PC-9 (cell line): ENCODE measurements around the gene LUZP2. TPM values are rescaled to one million over a fixed set of nuclear protein-coding genes. Genes with fewer than 3 reads are reported as not detected.

Experiments used
- BruUV-seq: library from RNA; stranded (reverse); fragments of 400-500 nt; replicated peaks from 2 replicates; lab custom pipeline; 2021; lab: Mats Ljungman, UMichigan
- CTCF ChIA-PET: fragments of 300-600 bp; sonication (Branson Sonifier 250); formaldehyde crosslinking; loops from one replicate; lab custom pipeline; 2022; ENCODE audit warnings: antibody characterized with exemption; lab: Charles Lee
- POLR2A ChIA-PET: fragments of 300-600 bp; sonication (Branson Sonifier 250); formaldehyde crosslinking; loops from one replicate; lab custom pipeline; 2022; ENCODE audit warnings: antibody characterized with exemption; ENCODE audit not compliant: unreplicated experiment; lab: Charles Lee
- DNase-seq, 2 experiments: peaks; one replicate each; pipeline versions ENCODE4 v3.0.0 to v3.0.0-alpha.2; 2015 to 2022; ENCODE audit warnings: mixed read lengths in 1 of 2
- H2AFZ ChIP-seq: fragments of 200-600 bp; sonication (generic); 2 replicates; pipeline ENCODE4 v1.8.1; 2017; ENCODE audit warnings: antibody characterized with exemption
- H3F3A ChIP-seq: fragments of 200-600 bp; sonication (generic); 2 replicates; pipeline ENCODE4 v1.8.1; 2017; ENCODE audit warnings: antibody characterized with exemption, mild to moderate bottlenecking, low read depth; ENCODE audit not compliant: insufficient read depth
- H3K27ac ChIP-seq: fragments of 200-600 bp; sonication (generic); 2 replicates; pipeline ENCODE4 v1.6.1; 2016; ENCODE audit warnings: mixed run types
- H3K27me3 ChIP-seq: fragments of 200-600 bp; sonication (generic); 2 replicates; pipeline ENCODE4 v1.6.1; 2016; ENCODE audit warnings: low read depth, mixed run types; ENCODE audit not compliant: insufficient read depth
- H3K36me3 ChIP-seq: fragments of 200-600 bp; sonication (generic); 2 replicates; pipeline ENCODE4 v1.6.1; 2016; ENCODE audit warnings: low read depth, mixed run types
- H3K4me1 ChIP-seq: fragments of 200-600 bp; sonication (generic); replicated peaks from 2 replicates; pipeline ENCODE4 v1.6.1; 2016; ENCODE audit warnings: mixed run types; ENCODE audit not compliant: insufficient read depth
- H3K4me2 ChIP-seq: fragments of 200-600 bp; sonication (generic); 2 replicates; pipeline ENCODE4 v1.6.1; 2017; ENCODE audit warnings: mixed run types
- H3K4me3 ChIP-seq: fragments of 200-600 bp; sonication (generic); 2 replicates; pipeline ENCODE4 v1.6.1; 2016; ENCODE audit warnings: mixed run types
- H3K79me2 ChIP-seq: fragments of 200-600 bp; sonication (generic); 2 replicates; pipeline ENCODE4 v1.6.1; 2017; ENCODE audit warnings: low read depth, mixed run types
- H3K9me2 ChIP-seq: fragments of 200-600 bp; sonication (generic); 2 replicates; pipeline ENCODE4 v1.8.1; 2017; ENCODE audit warnings: mild to moderate bottlenecking; ENCODE audit not compliant: insufficient read depth
- H3K9me3 ChIP-seq: fragments of 200-600 bp; sonication (generic); 2 replicates; pipeline ENCODE4 v1.8.1; 2016; ENCODE audit warnings: low read depth; ENCODE audit not compliant: insufficient read depth
- H4K20me1 ChIP-seq: fragments of 200-600 bp; sonication (generic); 2 replicates; pipeline ENCODE4 v1.8.1; 2017; ENCODE audit not compliant: insufficient read depth
- CTCF ChIP-seq: fragments of 200-600 bp; sonication (generic); conservative IDR thresholded peaks from 2 replicates; pipeline ENCODE4 v1.6.1; 2017; ENCODE audit warnings: mixed run types, antibody characterized with exemption, mild to moderate bottlenecking, moderate library complexity
- EZH2 ChIP-seq: fragments of 200-600 bp; sonication (generic); IDR thresholded peaks from 2 replicates; pipeline ENCODE4 v1.8.0; 2017; ENCODE audit warnings: antibody characterized with exemption, low read depth
- intact Hi-C: fragments of 100-400 bp; cut with micrococcal nuclease; formaldehyde crosslinking; loops from one replicate; pipeline ENCODE4 v1.10.0; 2022; ENCODE audit not compliant: unreplicated experiment
- total RNA-seq: library from RNA; stranded (reverse); gene quantifications from 2 replicates; pipeline ENCODE4 v1.2.3, GENCODE V29; 2021

Gene LUZP2
- total RNA-seq, 1 experiment from 2014 or later: 0.15 TPM

- H3K4me3 ChIP-seq: no peak overlapping the region
- TF ChIP-seq CTCF (no peak), EZH2 (no peak)
- no peaks in the 10 kb centered on the region for H3K27me3 ChIP-seq
- no TSS peak for BruUV-seq
- intact Hi-C loops: no loop called here
- no peaks in the 10 kb centered on the region; the same call in 1 of the 2 replicates for H3K9me2 ChIP-seq
- no peaks in the 10 kb centered on the region for H3F3A ChIP-seq
- POLR2A ChIA-PET: no interaction called here
- no peaks in the 10 kb centered on the region for H3K36me3 ChIP-seq
- no peaks in the 10 kb centered on the region for H3K79me2 ChIP-seq
- CTCF ChIA-PET: no interaction called here
- H4K20me1 ChIP-seq: no peaks in the 10 kb centered on the region
- no peak overlapping the region for H2AFZ ChIP-seq
- H3K4me2 ChIP-seq: no peak overlapping the region
- H3K4me1 ChIP-seq: no peaks in the 10 kb centered on the region
- no peak for DNase-seq
- no peaks in the 10 kb centered on the region for H3K9me3 ChIP-seq
- no peak overlapping the region for H3K27ac ChIP-seq
Observed at GRCh38 chr11:24615451-24616160, 118.8 kb downstream of the LUZP2 start.

- Histone ChIP-seq H3K4me1 (no peaks in the 10 kb centered on the region), H4K20me1 (no peaks in the 10 kb centered on the region), H3K9me2 (no peaks in the 10 kb centered on the region), H3K27ac (no peak overlapping the region), H2AFZ (no peak overlapping the region), H3K9me3 (no peaks in the 10 kb centered on the region), H3K4me3 (no peak overlapping the region), H3K36me3 (no peaks in the 10 kb centered on the region), H3K27me3 (no peaks in the 10 kb centered on the region), H3F3A (no peaks in the 10 kb centered on the region), H3K79me2 (no peaks in the 10 kb centered on the region), H3K4me2 (no peak overlapping the region)
- ChIA-PET CTCF (no interaction called here), POLR2A (no interaction called here)
- no peak for DNase-seq
- intact Hi-C loops: no loop called here
- BruUV-seq: no TSS peak
- TF ChIP-seq CTCF (no peak), EZH2 (no peak)
Observed at GRCh38 chr11:24617856-24618255, 121.0 kb downstream of the LUZP2 start.

- Histone ChIP-seq H3K4me3 (no peak overlapping the region), H3K36me3 (no peaks in the 10 kb centered on the region), H3F3A (no peaks in the 10 kb centered on the region), H3K79me2 (no peaks in the 10 kb centered on the region), H2AFZ (no peak overlapping the region), H4K20me1 (no peaks in the 10 kb centered on the region), H3K9me2 (no peaks in the 10 kb centered on the region), H3K4me1 (no peaks in the 10 kb centered on the region), H3K9me3 (no peaks in the 10 kb centered on the region), H3K4me2 (no peak overlapping the region), H3K27me3 (no peaks in the 10 kb centered on the region), H3K27ac (no peak overlapping the region)
- TF ChIP-seq CTCF (no peak), EZH2 (no peak)
- ChIA-PET CTCF (interaction anchor here (0.7 kb wide), 1 partner anchor 1743 kb away, joined by 3 read pairs; no protein-coding TSS in a partner anchor), POLR2A (no interaction called here)
- no peak for DNase-seq
- intact Hi-C loops: no loop called here
- BruUV-seq: no TSS peak
Observed at GRCh38 chr11:24619900-24620299, 123.0 kb downstream of the LUZP2 start.
